ENCODE data around the gene GPRIN1.
A peak's percentile ranks its signal among the peaks of the same experiment; 100 is the strongest.
"Not testable (repeated sequence)": the region's sequence is repeated elsewhere in the genome, so short reads cannot be mapped to it uniquely, and the experiment has no call there.

The GPRIN1 gene

DNA sequence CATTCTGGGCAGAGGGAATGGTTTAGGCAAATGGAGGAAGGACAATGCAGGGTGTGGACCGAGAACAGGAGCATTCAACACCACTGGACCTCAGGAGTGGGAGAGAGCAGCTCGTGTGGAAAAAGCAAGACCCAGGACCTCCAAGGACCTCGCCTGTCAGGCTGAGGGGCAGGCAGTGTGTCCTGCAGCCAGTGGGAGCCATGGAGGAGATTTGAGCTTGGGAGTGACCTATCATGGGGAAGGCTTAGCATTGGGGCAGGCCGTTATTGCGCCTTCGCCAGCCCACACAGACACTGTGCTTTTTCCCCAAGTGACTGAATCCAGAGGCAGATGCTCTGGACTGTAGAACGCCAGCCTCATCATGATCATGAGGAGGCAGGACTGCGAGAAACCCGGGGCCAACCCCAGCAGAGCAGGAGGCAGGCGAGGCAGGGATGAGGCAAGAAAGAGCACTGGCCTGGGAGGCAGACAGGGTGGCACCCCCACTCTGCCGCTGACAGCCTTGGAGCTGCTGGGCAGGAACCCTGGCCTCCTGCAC, 57.6 kb downstream of the GPRIN1 start:
- H3K9me3 Mint-ChIP-seq = no peaks in the 10 kb centered on the region
- no peak overlapping the region for H3K27ac Mint-ChIP-seq
- H3K36me3 Mint-ChIP-seq = no peaks in the 10 kb centered on the region
- peaks cover 67% of the 10 kb centered on the region for H3K4me1 Mint-ChIP-seq
- H3K27me3 Mint-ChIP-seq = no peaks in the 10 kb centered on the region
- no peak overlapping the region for H3K4me3 Mint-ChIP-seq

GRCh38 chr5:176550937-176551336, 59.0 kb downstream of the GPRIN1 start:
- peak overlapping the region; percentile 51 for H3K4me3 Mint-ChIP-seq
- peaks cover 58% of the 10 kb centered on the region for H3K4me1 Mint-ChIP-seq
- not testable (repeated sequence) for H3K27me3 Mint-ChIP-seq, H3K36me3 Mint-ChIP-seq, H3K9me3 Mint-ChIP-seq
- H3K27ac Mint-ChIP-seq = peak overlapping the region; percentile 46

DNA sequence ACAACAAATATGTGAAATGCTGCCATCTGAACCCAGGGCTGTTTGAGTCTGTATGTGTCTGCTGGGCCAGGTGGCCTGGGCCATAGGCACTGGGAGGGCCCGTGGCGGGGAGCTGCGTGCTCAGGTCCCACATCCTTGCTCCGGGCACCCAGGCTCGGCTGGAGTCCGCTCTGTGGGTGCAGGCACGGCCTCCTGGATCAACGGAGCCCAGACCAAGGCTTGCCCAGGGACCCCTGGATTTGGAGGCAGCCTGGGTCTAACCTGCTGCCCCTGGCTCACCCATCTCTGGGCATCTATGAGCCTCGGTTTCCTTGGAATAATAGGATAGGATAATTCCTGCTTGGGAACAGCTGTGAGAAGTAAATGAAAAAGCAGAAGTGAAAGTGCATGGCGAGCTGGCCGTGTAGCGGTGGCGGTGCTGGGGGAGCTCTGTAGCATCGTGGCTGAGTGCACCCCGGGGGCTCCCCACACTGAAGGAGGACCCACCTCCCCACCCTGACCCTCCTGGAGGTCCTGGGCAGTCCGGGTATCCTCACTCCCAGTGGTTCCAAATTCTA, 59.6 kb downstream of the GPRIN1 start:
- Mint-ChIP-seq H3K36me3 (no peaks in the 10 kb centered on the region), H3K27ac (no peak overlapping the region), H3K4me3 (peak overlapping the region; percentile 51)

DNA sequence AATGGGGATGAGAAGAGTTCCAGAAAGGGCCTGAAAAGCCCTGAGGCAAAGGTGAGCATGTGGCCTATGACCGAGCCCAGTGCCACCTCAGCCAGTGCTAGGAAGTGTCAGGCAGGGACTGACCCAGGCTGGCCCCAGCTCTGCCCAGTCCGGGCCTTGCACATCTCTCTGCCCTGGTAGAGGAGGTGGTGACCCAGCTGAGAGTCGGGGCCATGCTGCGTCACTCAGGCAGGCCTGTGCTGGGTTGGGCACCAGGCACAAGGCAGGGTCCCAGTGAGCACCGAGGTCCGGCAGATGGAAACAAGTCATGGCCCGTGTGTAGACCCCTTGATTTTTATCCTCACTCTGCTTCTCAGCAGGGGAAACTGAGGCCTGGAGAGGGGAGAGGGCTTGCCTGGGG, 60.1 kb downstream of the GPRIN1 start:
- H3K27me3 Mint-ChIP-seq = no peaks in the 10 kb centered on the region
- peak overlapping the region; percentile 51 for H3K4me3 Mint-ChIP-seq
- peaks cover 58% of the 10 kb centered on the region for H3K4me1 Mint-ChIP-seq
- H3K36me3 Mint-ChIP-seq = no peaks in the 10 kb centered on the region
- H3K9me3 Mint-ChIP-seq = no peaks in the 10 kb centered on the region
- no peak overlapping the region for H3K27ac Mint-ChIP-seq

More for the DNA sequence above, 59.6 kb downstream of the GPRIN1 start:
- no peaks in the 10 kb centered on the region for H3K27me3 Mint-ChIP-seq
- H3K9me3 Mint-ChIP-seq = no peaks in the 10 kb centered on the region
- peaks cover 58% of the 10 kb centered on the region for H3K4me1 Mint-ChIP-seq

DNA sequence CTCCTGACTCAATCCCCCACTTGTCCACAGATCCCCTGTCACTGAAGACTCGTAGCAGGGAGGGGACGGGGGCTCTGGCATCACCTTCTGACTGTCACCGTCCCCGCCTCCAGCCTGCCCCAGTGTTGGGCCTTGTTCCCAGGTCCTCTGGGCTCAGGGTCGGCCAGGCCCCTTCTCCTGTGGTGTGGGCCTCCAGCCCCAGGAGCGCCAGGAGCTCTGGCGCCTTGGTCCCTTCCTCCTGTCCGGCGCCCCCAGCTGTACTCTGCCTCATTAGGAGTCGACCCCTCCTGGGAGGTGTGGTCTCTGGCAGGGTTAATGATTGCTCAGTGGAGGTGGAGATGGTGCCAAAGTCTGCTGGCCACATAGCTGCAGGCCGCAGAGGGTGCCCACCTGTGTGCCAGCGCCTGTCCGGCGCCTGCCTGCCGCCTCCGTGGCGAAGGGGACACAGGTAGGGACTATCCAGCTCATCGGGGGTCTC, 61.0 kb downstream of the GPRIN1 start, which contains the start of gene CDHR2:
TSS of gene CDHR2 (plus strand) at position 376 of the 478 bp plus-strand sequence. CDS start 16,011 bp downstream, outside the sequence.
- Mint-ChIP-seq H3K9me3 (no peaks in the 10 kb centered on the region), H3K4me1 (peaks cover 57% of the 10 kb centered on the region), H3K4me3 (peak within 1 kb of the TSS; percentile 51), H3K27me3 (no peaks in the 10 kb centered on the region), H3K36me3 (no peaks in the 10 kb centered on the region), H3K27ac (peak within 1 kb of the TSS; percentile 35)

DNA sequence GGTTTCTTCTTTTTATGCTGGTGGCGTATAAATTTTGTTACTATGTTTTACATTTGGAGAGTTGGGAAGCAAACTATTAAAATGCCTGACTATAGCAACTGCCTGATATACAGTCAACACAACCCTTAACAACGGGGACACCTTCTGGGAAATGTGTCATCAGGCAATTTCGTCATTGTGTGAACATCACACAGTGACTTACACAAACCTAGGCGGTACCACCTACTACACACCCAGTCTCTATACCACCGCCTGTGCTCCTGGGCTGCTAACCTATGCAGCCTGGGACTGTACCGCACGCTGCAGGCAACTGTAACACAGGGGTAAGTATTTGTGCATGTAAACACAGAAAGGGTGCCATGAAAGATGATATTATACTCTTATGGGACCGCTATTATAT, 62.2 kb downstream of the GPRIN1 start:
- H3K4me1 Mint-ChIP-seq = peaks cover 50% of the 10 kb centered on the region
- peak overlapping the region; percentile 65 for H3K27ac Mint-ChIP-seq
- H3K4me3 Mint-ChIP-seq = no peak overlapping the region
- H3K9me3 Mint-ChIP-seq = no peaks in the 10 kb centered on the region
- no peaks in the 10 kb centered on the region for H3K27me3 Mint-ChIP-seq
- H3K36me3 Mint-ChIP-seq = no peaks in the 10 kb centered on the region

All from activated naive CD4-positive, alpha-beta T cell treated with anti-CD3 and anti-CD28 coated beads, Interleukin-2, amount 50 U/mL, for 24 hours (primary cell).